IgD-negative memory B cell (primary cell): ENCODE results near the gene TCFL5. TPM values are rescaled to one million over a fixed set of nuclear protein-coding genes. Genes with fewer than 3 reads are reported as not detected.
A peak's percentile ranks its signal among the peaks of the same experiment; 100 is the strongest.

ENCODE experiments used
- H3K27ac Mint-ChIP-seq, 3 donors: one replicate each; pipeline ENCODE4 v1.8.0; 2020 to 2022; ENCODE audit warnings: mild to moderate bottlenecking in 3 of 3, mixed read lengths in 3 of 3, moderate library complexity in 1 of 3
- H3K27me3 Mint-ChIP-seq: one replicate; pipeline ENCODE4 v1.8.0; 2021; ENCODE audit warnings: mixed read lengths
- H3K36me3 Mint-ChIP-seq: one replicate; pipeline ENCODE4 v1.8.0; 2020; ENCODE audit warnings: mild to moderate bottlenecking, mixed read lengths
- H3K4me1 Mint-ChIP-seq, 3 donors: one replicate each; pipeline ENCODE4 v1.8.0; 2020 to 2022; ENCODE audit warnings: mixed read lengths in 3 of 3, mild to moderate bottlenecking in 1 of 3
- H3K4me3 Mint-ChIP-seq, 4 donors: one replicate each; pipeline ENCODE4 v1.8.0; 2020 to 2022; ENCODE audit warnings: mild to moderate bottlenecking in 4 of 4, mixed read lengths in 4 of 4, moderate library complexity in 3 of 4
- H3K9me3 Mint-ChIP-seq, 3 donors: one replicate each; pipeline ENCODE4 v1.8.0; 2020 to 2021; ENCODE audit warnings: mixed read lengths in 3 of 3, mild to moderate bottlenecking in 1 of 3
- polyA plus RNA-seq: library from polyadenylated mRNA; unstranded; fragments of 300-500 nt; fragmentation: Illumina TruSeq; gene quantifications from one replicate; pipeline ENCODE4 v1.2.3, GENCODE V29; 2021

Gene TCFL5
- polyA plus RNA-seq, 1 donor from 2014 or later = 1.2 TPM

DNA sequence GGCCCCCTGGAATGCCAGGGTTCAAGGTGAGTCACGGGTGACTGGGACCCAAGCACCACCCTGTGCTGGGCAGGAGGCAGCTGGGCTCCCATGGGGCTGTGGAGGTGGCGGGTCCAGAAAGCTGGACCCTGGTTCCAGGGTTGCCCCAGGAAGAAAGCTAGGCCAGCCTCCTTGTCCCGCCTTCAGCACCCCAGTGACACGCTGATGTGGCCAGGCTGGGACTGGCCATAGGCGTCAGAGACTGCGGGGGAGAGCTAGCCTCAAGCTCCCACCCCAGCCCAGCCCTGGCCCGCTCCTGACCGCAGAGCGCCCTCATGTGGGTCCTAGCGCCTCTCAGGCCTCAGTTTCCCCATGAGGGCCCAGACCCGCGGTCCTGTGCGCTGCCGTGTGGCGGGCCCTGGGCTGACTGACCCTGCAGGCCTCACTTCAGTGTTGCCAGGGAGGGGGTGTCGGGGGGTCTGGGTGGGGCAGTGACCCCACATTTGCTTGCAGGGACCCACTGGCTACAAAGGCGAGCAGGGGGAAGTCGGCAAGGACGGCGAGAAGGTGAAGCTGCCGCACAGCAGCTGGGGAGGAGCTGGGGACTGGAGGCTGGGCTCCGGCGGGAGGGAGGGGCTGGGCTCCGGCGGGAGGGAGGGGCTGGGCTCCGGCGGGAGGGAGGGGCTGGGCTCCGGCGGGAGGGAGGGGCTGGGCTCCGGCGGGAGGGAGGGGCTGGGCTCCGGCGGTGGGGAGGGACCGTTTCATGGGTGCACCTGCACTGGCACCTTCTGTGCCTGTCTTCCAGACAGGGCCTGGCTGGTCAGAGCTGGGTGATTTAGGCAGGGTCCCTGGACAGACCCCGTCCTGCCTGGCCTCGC, 36.9 kb downstream of the TCFL5 start:
- Mint-ChIP-seq H3K9me3 (no peaks in the 10 kb centered on the region), H3K27ac (peak overlapping the region in 1 of 3 donors; percentile 46), H3K4me1 (peaks cover 0 to 4% (median 0%) of the 10 kb centered on the region in 3 donors), H3K4me3 (peak overlapping the region in 2 of 4 donors; percentile 67 to 83), H3K36me3 (no peaks in the 10 kb centered on the region), H3K27me3 (peaks cover 4% of the 10 kb centered on the region)

GRCh38 chr20:62823688-62824475, 37.7 kb downstream of the TCFL5 start:
- no peaks in the 10 kb centered on the region for H3K36me3 Mint-ChIP-seq
- no peak overlapping the region for H3K4me3 Mint-ChIP-seq
- H3K27me3 Mint-ChIP-seq = peaks cover 4% of the 10 kb centered on the region
- peaks cover 0 to 4% (median 0%) of the 10 kb centered on the region in 3 donors for H3K4me1 Mint-ChIP-seq
- H3K27ac Mint-ChIP-seq = peak overlapping the region in 1 of 3 donors; percentile 27
- no peaks in the 10 kb centered on the region for H3K9me3 Mint-ChIP-seq

DNA sequence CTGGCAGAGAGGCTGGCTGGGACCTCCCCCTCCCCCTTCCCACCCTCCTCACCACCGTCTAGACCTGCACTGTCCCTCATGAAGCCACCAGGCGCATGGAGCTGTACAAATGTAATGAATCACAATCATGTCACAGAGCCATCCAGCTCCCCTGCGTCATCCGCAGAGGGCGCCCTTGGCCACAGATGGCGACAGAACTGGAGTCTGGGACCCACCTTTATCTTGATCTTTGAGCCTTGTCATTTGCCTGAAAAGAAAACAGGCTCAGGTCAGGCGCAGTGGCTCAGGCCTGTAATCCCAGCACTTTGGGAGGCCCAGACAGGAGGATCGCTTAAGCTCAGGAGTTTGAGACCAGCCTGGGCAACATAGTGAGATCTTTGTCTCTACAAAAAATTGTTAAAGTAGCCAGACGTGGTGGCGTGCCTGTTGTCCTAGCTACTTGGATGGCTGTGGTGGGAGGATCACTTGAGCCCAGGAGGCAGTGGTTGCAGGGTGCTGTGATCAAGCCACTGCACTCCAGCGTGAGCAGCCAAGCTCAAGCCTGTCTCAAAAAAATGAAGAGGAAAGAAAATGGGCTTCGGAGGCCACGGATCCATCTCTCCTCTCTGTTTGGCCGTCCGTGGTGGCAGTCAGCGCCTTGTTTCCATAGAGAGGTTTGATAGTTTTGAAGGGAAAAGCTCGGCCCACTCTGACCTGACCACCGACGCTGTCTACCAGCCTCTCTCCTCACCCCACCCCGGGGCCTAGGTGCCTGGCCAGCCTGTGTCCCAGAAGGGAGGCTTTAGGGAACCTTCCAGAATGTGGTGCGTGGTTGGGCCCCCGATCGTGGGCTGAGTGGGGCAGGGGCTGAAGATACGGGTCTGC, 38.6 kb downstream of the TCFL5 start:
- peak overlapping the region in 2 of 3 donors; percentile 27 to 80 for H3K27ac Mint-ChIP-seq
- peaks cover 9% of the 10 kb centered on the region for H3K27me3 Mint-ChIP-seq
- H3K36me3 Mint-ChIP-seq = no peaks in the 10 kb centered on the region
- H3K9me3 Mint-ChIP-seq = no peaks in the 10 kb centered on the region
- peak overlapping the region in 3 of 4 donors; percentile 55 to 83 (median 66) for H3K4me3 Mint-ChIP-seq
- H3K4me1 Mint-ChIP-seq = peaks cover 0 to 4% (median 0%) of the 10 kb centered on the region in 3 donors

GRCh38 chr20:62822239-62822787, 39.3 kb downstream of the TCFL5 start:
- Mint-ChIP-seq H3K9me3 (no peaks in the 10 kb centered on the region), H3K36me3 (no peaks in the 10 kb centered on the region), H3K4me1 (peaks cover 0 to 4% (median 0%) of the 10 kb centered on the region in 3 donors), H3K4me3 (no peak overlapping the region), H3K27ac (peak overlapping the region in 1 of 3 donors; percentile 80), H3K27me3 (peaks cover 9% of the 10 kb centered on the region)

GRCh38 chr20:62821726-62822210, 39.9 kb downstream of the TCFL5 start:
- Mint-ChIP-seq H3K27ac (no peak overlapping the region), H3K9me3 (no peaks in the 10 kb centered on the region), H3K27me3 (peaks cover 9% of the 10 kb centered on the region), H3K4me3 (no peak overlapping the region), H3K36me3 (no peaks in the 10 kb centered on the region), H3K4me1 (peaks cover 0 to 4% (median 0%) of the 10 kb centered on the region in 3 donors)

- H3K27me3 Mint-ChIP-seq = peaks cover 12% of the 10 kb centered on the region
- peaks cover 0 to 4% (median 2%) of the 10 kb centered on the region in 3 donors for H3K4me1 Mint-ChIP-seq
- H3K9me3 Mint-ChIP-seq = no peaks in the 10 kb centered on the region
- no peak overlapping the region for H3K4me3 Mint-ChIP-seq
- H3K36me3 Mint-ChIP-seq = no peaks in the 10 kb centered on the region
- no peak overlapping the region for H3K27ac Mint-ChIP-seq
Observed at GRCh38 chr20:62820962-62821725, 40.5 kb downstream of the TCFL5 start.

GRCh38 chr20:62820208-62820961, 41.2 kb downstream of the TCFL5 start:
- H3K36me3 Mint-ChIP-seq = no peaks in the 10 kb centered on the region
- H3K27ac Mint-ChIP-seq = no peak overlapping the region
- no peaks in the 10 kb centered on the region for H3K9me3 Mint-ChIP-seq
- no peak overlapping the region for H3K4me3 Mint-ChIP-seq
- peaks cover 0 to 7% (median 6%) of the 10 kb centered on the region in 3 donors for H3K4me1 Mint-ChIP-seq
- peaks cover 20% of the 10 kb centered on the region for H3K27me3 Mint-ChIP-seq

GRCh38 chr20:62819494-62820174, 42.0 kb downstream of the TCFL5 start:
- no peaks in the 10 kb centered on the region for H3K36me3 Mint-ChIP-seq
- peaks cover 0 to 9% (median 9%) of the 10 kb centered on the region in 3 donors for H3K4me1 Mint-ChIP-seq
- H3K27me3 Mint-ChIP-seq = peaks cover 25% of the 10 kb centered on the region
- peak overlapping the region in 1 of 4 donors; percentile 8 for H3K4me3 Mint-ChIP-seq
- H3K9me3 Mint-ChIP-seq = no peaks in the 10 kb centered on the region
- H3K27ac Mint-ChIP-seq = no peak overlapping the region

GRCh38 chr20:62818592-62819493, 42.8 kb downstream of the TCFL5 start:
- no peak overlapping the region for H3K27ac Mint-ChIP-seq
- H3K36me3 Mint-ChIP-seq = no peaks in the 10 kb centered on the region
- H3K27me3 Mint-ChIP-seq = peaks cover 27% of the 10 kb centered on the region
- no peaks in the 10 kb centered on the region for H3K9me3 Mint-ChIP-seq
- H3K4me3 Mint-ChIP-seq = no peak overlapping the region
- peaks cover 0 to 11% (median 11%) of the 10 kb centered on the region in 3 donors for H3K4me1 Mint-ChIP-seq

- Mint-ChIP-seq H3K27me3 (peaks cover 27% of the 10 kb centered on the region), H3K27ac (no peak overlapping the region), H3K4me1 (peaks cover 0 to 11% (median 10%) of the 10 kb centered on the region in 3 donors), H3K4me3 (peak overlapping the region in 1 of 4 donors; percentile 37), H3K9me3 (no peaks in the 10 kb centered on the region), H3K36me3 (no peaks in the 10 kb centered on the region)
Observed at GRCh38 chr20:62817975-62818591, 43.5 kb downstream of the TCFL5 start.
